ENCODE data around the gene TNFRSF25.

Gene TNFRSF25

GRCh38 chr1:6507461-6507911 lies 41.5 kb upstream of the TNFRSF25 start:
- no peak for TF ChIP-seq CTCF (IDR thresholded peaks at IDR 0.05; ENCODE audit: low read depth, low read length)
- in situ Hi-C loops (cut with HindIII; ENCODE audit: low sequenced_read_pairs): no loop called here
- no peak overlapping the region for H3K4me3 ChIP-seq (ENCODE audit: low read depth, low read length)
- no peak for DNase-seq (ENCODE audit: low read depth, low spot score)

- in situ Hi-C loops (cut with HindIII; ENCODE audit: low sequenced_read_pairs): no loop called here
- DNase-seq (ENCODE audit: low read depth, low spot score): no peak
Measured at GRCh38 chr1:6507037-6507428, 41.1 kb upstream of the TNFRSF25 start.

GRCh38 chr1:6506210-6507036 lies 40.5 kb upstream of the TNFRSF25 start:
- no peak for DNase-seq (ENCODE audit: low read depth, low spot score)
- H3K4me3 ChIP-seq (ENCODE audit: low read depth, low read length): no peak overlapping the region
- in situ Hi-C loops (cut with HindIII; ENCODE audit: low sequenced_read_pairs): no loop called here
- no peak for TF ChIP-seq CTCF (IDR thresholded peaks at IDR 0.05; ENCODE audit: low read depth, low read length)

More at GRCh38 chr1:6507037-6507428, 41.1 kb upstream of the TNFRSF25 start:
- no peak overlapping the region for H3K4me3 ChIP-seq (ENCODE audit: low read depth, low read length)
- TF ChIP-seq CTCF (IDR thresholded peaks at IDR 0.05; ENCODE audit: low read depth, low read length): no peak

- TF ChIP-seq CTCF (IDR thresholded peaks at IDR 0.05; ENCODE audit: low read depth, low read length): no peak
- no peak overlapping the region for H3K4me3 ChIP-seq (ENCODE audit: low read depth, low read length)
- in situ Hi-C loops (cut with HindIII; ENCODE audit: low sequenced_read_pairs): no loop called here
- no peak for DNase-seq (ENCODE audit: low read depth, low spot score)
Measured at GRCh38 chr1:6505367-6506209, 39.6 kb upstream of the TNFRSF25 start.

GRCh38 chr1:6504887-6505286 lies 38.9 kb upstream of the TNFRSF25 start:
- TF ChIP-seq CTCF (IDR thresholded peaks at IDR 0.05; ENCODE audit: low read depth, low read length): no peak
- in situ Hi-C loops (cut with HindIII; ENCODE audit: low sequenced_read_pairs): no loop called here
- DNase-seq (ENCODE audit: low read depth, low spot score): no peak
- no peak overlapping the region for H3K4me3 ChIP-seq (ENCODE audit: low read depth, low read length)

- in situ Hi-C loops (cut with HindIII; ENCODE audit: low sequenced_read_pairs): no loop called here
- no peak overlapping the region for H3K4me3 ChIP-seq (ENCODE audit: low read depth, low read length)
- DNase-seq (ENCODE audit: low read depth, low spot score): no peak
- TF ChIP-seq CTCF (IDR thresholded peaks at IDR 0.05; ENCODE audit: low read depth, low read length): no peak
Measured at GRCh38 chr1:6503884-6504602, 38.1 kb upstream of the TNFRSF25 start.

All from astrocyte of the spinal cord (primary cell).